ENCODE measurements around the gene ASCC1.
A peak's percentile ranks its signal among the peaks of the same experiment; 100 is the strongest.

ASCC1 gene

DNA sequence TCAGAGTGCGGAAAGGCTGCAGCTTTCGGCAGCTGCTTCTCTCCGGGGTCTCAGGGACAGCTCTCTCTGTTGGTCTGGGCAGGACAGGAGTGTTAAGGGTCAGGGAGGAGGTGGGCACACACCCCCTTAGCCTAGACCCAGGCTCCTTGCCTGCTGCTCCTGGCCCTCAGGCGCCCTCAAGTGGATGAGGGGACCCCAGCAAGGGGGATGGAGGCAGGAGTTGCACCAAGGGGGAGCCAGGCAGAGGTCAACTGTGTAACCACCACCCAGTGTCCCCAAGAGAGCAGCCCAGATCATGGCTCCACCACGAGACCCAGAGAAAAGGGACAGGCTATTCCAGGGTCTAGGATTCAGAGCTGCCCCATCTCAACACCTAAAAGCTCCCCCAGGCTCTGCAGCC lies 154.6 kb downstream of the ASCC1 start:
- in situ Hi-C loops (cut with HindIII; ENCODE audit: low sequenced_read_pairs): no loop called here
- DNase-seq (ENCODE audit: low read depth, low spot score): no peak
- no peak overlapping the region for H3K4me3 ChIP-seq (ENCODE audit: low read depth, low read length)
- TF ChIP-seq, protein P1, sequence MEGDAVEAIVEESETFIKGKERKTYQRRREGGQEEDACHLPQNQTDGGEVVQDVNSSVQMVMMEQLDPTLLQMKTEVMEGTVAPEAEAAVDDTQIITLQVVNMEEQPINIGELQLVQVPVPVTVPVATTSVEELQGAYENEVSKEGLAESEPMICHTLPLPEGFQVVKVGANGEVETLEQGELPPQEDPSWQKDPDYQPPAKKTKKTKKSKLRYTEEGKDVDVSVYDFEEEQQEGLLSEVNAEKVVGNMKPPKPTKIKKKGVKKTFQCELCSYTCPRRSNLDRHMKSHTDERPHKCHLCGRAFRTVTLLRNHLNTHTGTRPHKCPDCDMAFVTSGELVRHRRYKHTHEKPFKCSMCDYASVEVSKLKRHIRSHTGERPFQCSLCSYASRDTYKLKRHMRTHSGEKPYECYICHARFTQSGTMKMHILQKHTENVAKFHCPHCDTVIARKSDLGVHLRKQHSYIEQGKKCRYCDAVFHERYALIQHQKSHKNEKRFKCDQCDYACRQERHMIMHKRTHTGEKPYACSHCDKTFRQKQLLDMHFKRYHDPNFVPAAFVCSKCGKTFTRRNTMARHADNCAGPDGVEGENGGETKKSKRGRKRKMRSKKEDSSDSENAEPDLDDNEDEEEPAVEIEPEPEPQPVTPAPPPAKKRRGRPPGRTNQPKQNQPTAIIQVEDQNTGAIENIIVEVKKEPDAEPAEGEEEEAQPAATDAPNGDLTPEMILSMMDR (IDR thresholded peaks at IDR 0.05; ENCODE audit: low read depth, low read length): peak; percentile 35

- no peak overlapping the region for H3K4me3 ChIP-seq (ENCODE audit: low read depth, low read length)
- in situ Hi-C loops (cut with HindIII; ENCODE audit: low sequenced_read_pairs): no loop called here
- TF ChIP-seq, protein P1 (IDR thresholded peaks at IDR 0.05; ENCODE audit: low read depth, low read length): no peak
- no peak for DNase-seq (ENCODE audit: low read depth, low spot score)
Measured at GRCh38 chr10:72059843-72060822, 155.9 kb downstream of the ASCC1 start.

DNA sequence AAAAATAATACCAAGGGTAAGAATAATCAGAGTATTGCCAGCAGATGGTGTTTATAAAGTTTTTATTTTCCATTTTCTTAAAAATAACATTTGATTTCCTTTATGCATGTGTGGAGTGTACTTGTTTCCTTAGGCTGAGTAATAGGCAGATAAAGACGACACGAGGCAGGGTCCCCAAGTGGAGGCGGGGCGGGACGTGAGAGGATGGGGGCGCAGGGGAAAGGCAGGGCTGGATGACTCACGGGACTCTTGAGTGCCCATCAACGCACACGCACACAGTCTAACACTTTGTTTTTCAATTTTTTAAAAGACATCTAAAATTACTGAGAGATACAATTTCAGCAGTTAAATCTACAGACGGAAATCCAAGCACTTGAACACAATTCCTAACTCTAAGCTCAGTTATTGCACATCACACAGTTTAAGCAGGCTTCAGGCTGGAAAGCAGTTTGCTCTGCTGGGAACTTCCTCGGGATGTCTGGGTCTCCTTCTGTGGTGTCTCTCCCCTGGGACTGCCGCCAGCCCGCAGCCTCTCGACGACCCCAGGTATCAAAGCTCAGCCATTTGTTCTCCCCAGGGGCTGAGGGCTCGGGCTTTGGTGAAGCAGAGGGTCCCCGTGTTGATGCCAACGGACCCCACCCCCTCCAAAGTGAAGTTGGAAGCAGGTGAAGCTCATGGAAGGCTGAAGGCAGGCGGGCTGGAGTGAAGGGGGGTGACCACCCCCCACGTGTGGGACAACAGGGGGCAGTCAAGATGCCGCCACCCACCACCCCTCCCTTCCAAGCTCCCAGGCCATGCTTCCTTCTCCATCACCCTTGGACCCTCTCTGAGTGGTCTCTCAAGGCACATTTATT lies 156.9 kb downstream of the ASCC1 start:
- TF ChIP-seq, protein P1 (IDR thresholded peaks at IDR 0.05; ENCODE audit: low read depth, low read length): no peak
- in situ Hi-C loops (cut with HindIII; ENCODE audit: low sequenced_read_pairs): no loop called here
- no peak for DNase-seq (ENCODE audit: low read depth, low spot score)
- H3K4me3 ChIP-seq (ENCODE audit: low read depth, low read length): no peak overlapping the region

- in situ Hi-C loops (cut with HindIII; ENCODE audit: low sequenced_read_pairs): no loop called here
- no peak for DNase-seq (ENCODE audit: low read depth, low spot score)
- H3K4me3 ChIP-seq (ENCODE audit: low read depth, low read length): no peak overlapping the region
- TF ChIP-seq, protein P1 (IDR thresholded peaks at IDR 0.05; ENCODE audit: low read depth, low read length): no peak
Measured at GRCh38 chr10:72058347-72058898, 157.7 kb downstream of the ASCC1 start.

DNA sequence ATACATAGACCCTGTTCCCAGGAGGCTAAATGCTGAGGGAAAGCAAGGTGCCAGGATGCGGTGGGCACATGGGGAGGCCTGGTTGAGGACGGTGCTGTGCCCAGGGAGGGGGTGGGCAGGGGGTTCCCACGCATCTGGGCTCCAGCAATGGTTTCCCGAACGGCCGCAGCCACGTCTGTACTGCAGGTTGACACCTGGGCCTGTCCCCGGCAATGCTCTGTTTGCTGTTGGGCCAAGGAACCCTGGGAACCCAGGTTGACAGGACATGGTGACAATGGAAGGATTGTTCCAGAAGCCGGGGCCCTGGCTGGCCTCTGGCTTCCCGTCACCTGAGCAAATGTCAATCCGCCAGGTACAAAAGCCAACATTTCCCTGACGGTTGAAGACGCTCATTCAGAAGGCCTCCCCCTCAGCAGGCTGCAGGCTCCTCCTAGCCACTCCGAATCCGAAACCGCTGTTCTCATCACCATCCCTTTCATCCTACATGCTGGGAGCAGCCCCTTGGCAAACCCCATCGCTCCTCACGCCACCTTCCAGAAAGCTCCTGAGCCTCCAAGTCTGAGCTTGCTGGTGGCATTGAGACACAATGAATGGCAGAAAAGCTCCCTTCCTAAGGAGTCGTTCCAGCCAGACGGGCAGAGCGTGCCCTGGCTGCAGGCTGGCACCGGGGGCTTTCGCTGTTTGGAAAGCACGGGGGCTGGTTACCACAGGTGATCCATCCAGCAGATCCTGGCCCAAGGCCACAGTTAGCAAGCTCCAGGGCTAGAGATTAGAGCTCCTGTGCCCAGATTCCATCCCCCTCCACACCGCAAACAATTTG lies 158.9 kb downstream of the ASCC1 start:
- DNase-seq (ENCODE audit: low read depth, low spot score): no peak
- no peak overlapping the region for H3K4me3 ChIP-seq (ENCODE audit: low read depth, low read length)
- in situ Hi-C loops (cut with HindIII; ENCODE audit: low sequenced_read_pairs): no loop called here
- TF ChIP-seq, protein P1 (IDR thresholded peaks at IDR 0.05; ENCODE audit: low read depth, low read length): no peak

All from astrocyte of the spinal cord (primary cell).